Measurements from ENCODE around the gene ARFGEF3.

ARFGEF3 gene

DNA sequence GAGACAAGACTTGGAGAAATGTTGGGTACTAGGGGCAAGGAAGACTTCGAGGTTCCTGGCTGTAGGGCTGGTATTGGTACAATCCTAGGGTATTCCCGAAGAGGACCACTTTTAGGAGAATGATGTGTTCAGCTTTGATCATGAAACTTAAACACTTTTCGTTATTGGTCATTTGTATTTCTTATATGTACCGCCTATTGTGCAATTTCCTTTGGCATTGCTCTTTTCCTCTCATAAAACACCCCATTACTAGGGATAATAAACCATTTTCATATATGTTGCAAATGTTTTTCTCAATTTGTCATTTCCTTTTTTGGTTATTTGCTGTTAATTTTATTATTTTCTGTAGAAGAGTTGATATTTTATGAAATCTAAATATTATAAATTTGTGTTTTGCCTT, 18.9 kb upstream of the ARFGEF3 start:
- H4K20me1 ChIP-seq (ENCODE audit: insufficient read depth, low read length): no peaks in the 10 kb centered on the region
- TF ChIP-seq EZH2phosphoT487 (IDR thresholded peaks at IDR 0.05; ENCODE audit: low read depth): no peak
- TF ChIP-seq, protein P1, sequence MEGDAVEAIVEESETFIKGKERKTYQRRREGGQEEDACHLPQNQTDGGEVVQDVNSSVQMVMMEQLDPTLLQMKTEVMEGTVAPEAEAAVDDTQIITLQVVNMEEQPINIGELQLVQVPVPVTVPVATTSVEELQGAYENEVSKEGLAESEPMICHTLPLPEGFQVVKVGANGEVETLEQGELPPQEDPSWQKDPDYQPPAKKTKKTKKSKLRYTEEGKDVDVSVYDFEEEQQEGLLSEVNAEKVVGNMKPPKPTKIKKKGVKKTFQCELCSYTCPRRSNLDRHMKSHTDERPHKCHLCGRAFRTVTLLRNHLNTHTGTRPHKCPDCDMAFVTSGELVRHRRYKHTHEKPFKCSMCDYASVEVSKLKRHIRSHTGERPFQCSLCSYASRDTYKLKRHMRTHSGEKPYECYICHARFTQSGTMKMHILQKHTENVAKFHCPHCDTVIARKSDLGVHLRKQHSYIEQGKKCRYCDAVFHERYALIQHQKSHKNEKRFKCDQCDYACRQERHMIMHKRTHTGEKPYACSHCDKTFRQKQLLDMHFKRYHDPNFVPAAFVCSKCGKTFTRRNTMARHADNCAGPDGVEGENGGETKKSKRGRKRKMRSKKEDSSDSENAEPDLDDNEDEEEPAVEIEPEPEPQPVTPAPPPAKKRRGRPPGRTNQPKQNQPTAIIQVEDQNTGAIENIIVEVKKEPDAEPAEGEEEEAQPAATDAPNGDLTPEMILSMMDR (IDR thresholded peaks at IDR 0.05; ENCODE audit: low read depth, low read length): no peak
- H3K79me2 ChIP-seq (ENCODE audit: low read length): no peaks in the 10 kb centered on the region
- H3K27me3 ChIP-seq (ENCODE audit: low read depth, low read length): peaks cover 9% of the 10 kb centered on the region; the same call in 1 of the 2 replicates
- H3K4me3 ChIP-seq (ENCODE audit: low read length): no peak overlapping the region
- H3K9me3 ChIP-seq (ENCODE audit: insufficient read depth, low read length): no peaks in the 10 kb centered on the region
- no peak overlapping the region for H3K27ac ChIP-seq (ENCODE audit: low read length)
- no peaks in the 10 kb centered on the region for H3K36me3 ChIP-seq (replicated peaks; ENCODE audit: low read depth, low read length)
- no peak overlapping the region for H3K4me2 ChIP-seq (ENCODE audit: low read length)
- H3K4me1 ChIP-seq (ENCODE audit: low read length): peaks cover 10% of the 10 kb centered on the region
- H2AFZ ChIP-seq (ENCODE audit: low read depth, low read length): no peak overlapping the region
- H3K9ac ChIP-seq (ENCODE audit: low read length): no peak overlapping the region

DNA sequence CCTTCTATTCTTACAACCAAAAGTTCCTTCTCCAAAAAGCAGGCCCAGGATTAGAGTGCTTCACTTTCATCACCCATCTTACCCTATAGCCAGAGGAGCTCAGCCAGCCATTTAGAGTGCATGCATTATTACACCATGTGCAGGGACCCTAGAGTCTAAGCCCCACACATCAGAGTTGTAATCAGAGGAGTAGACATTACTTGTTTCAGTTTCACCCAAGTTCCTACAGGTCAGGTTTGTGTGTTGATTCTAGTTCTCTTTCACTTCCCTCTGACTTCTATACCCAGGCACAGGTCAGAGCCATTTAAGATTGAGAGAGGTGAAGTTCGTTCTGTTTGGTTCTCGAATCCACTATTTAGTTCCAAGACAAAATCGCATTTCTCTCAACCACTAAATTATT, 16.3 kb upstream of the ARFGEF3 start:
- Histone ChIP-seq H3K79me2 (ENCODE audit: low read length) (no peaks in the 10 kb centered on the region), H3K27me3 (ENCODE audit: low read depth, low read length) (peaks cover 4% of the 10 kb centered on the region; the same call in 1 of the 2 replicates), H3K9ac (ENCODE audit: low read length) (no peak overlapping the region), H4K20me1 (ENCODE audit: insufficient read depth, low read length) (no peaks in the 10 kb centered on the region), H3K36me3 (replicated peaks; ENCODE audit: low read depth, low read length) (no peaks in the 10 kb centered on the region), H3K27ac (ENCODE audit: low read length) (no peak overlapping the region), H3K9me3 (ENCODE audit: insufficient read depth, low read length) (no peaks in the 10 kb centered on the region), H3K4me3 (ENCODE audit: low read length) (no peak overlapping the region), H3K4me2 (ENCODE audit: low read length) (0 out of 2 replicates have a peak overlapping the region, but pooled peaks have one; percentile 26), H2AFZ (ENCODE audit: low read depth, low read length) (no peak overlapping the region), H3K4me1 (ENCODE audit: low read length) (peaks cover 10% of the 10 kb centered on the region)
- TF ChIP-seq, protein P1 (IDR thresholded peaks at IDR 0.05; ENCODE audit: low read depth, low read length): no peak
- TF ChIP-seq EZH2phosphoT487 (IDR thresholded peaks at IDR 0.05; ENCODE audit: low read depth): no peak

DNA sequence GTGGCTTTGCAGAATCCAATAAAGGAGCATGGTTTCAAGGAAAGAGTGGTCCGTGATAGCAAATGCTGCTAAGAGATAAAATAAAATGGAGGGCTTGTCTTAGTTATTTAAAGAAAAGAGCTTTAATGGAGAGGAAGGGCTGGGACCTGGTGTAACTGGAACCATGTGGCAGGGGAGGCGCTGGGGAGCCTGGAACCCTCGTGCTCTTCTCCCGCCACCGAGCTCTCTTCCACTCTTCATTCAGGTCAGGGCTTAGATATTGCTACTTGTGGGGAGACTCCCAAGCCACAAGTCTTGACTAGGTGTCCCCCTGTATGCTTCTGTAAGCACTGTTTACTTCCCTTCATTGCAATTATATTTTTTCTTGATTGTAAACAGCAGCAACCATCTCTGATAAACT, 15.2 kb upstream of the ARFGEF3 start:
- no peaks in the 10 kb centered on the region for H3K79me2 ChIP-seq (ENCODE audit: low read length)
- H3K9ac ChIP-seq (ENCODE audit: low read length): no peak overlapping the region
- H3K4me2 ChIP-seq (ENCODE audit: low read length): no peak overlapping the region
- H3K27ac ChIP-seq (ENCODE audit: low read length): no peak overlapping the region
- H3K9me3 ChIP-seq (ENCODE audit: insufficient read depth, low read length): no peaks in the 10 kb centered on the region
- H2AFZ ChIP-seq (ENCODE audit: low read depth, low read length): no peak overlapping the region
- peaks cover 10% of the 10 kb centered on the region for H3K4me1 ChIP-seq (ENCODE audit: low read length)
- H3K36me3 ChIP-seq (replicated peaks; ENCODE audit: low read depth, low read length): no peaks in the 10 kb centered on the region
- H3K4me3 ChIP-seq (ENCODE audit: low read length): no peak overlapping the region
- H3K27me3 ChIP-seq (ENCODE audit: low read depth, low read length): peaks cover 4% of the 10 kb centered on the region; the same call in 1 of the 2 replicates
- TF ChIP-seq, protein P1 (IDR thresholded peaks at IDR 0.05; ENCODE audit: low read depth, low read length): no peak
- no peak for TF ChIP-seq EZH2phosphoT487 (IDR thresholded peaks at IDR 0.05; ENCODE audit: low read depth)
- no peaks in the 10 kb centered on the region for H4K20me1 ChIP-seq (ENCODE audit: insufficient read depth, low read length)

DNA sequence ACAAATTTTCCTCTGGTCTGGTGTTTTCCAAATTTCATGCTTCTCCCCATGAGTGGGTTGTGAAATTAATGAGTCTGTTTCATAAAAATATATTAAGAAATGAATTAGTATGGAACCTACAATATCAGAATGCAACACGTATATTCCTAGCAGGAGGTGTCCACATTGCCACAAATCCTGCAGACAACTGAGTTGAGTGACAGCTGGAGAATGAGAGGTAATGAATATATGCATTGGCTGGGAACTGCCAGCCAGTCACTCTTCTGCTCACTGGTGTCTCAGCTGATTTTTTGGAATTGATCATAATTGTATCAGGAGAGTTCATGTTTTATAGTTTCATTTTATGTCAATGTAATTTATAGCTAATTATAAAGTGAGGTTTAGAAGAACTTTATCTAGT, 6.3 kb upstream of the ARFGEF3 start:
- Histone ChIP-seq H3K4me2 (ENCODE audit: low read length) (no peak overlapping the region), H3K27me3 (ENCODE audit: low read depth, low read length) (peaks cover 12% of the 10 kb centered on the region), H3K4me1 (ENCODE audit: low read length) (no peaks in the 10 kb centered on the region), H3K4me3 (ENCODE audit: low read length) (no peak overlapping the region), H3K36me3 (replicated peaks; ENCODE audit: low read depth, low read length) (no peaks in the 10 kb centered on the region), H2AFZ (ENCODE audit: low read depth, low read length) (no peak overlapping the region), H3K27ac (ENCODE audit: low read length) (no peak overlapping the region), H4K20me1 (ENCODE audit: insufficient read depth, low read length) (no peaks in the 10 kb centered on the region), H3K9me3 (ENCODE audit: insufficient read depth, low read length) (no peaks in the 10 kb centered on the region), H3K9ac (ENCODE audit: low read length) (no peak overlapping the region), H3K79me2 (ENCODE audit: low read length) (no peaks in the 10 kb centered on the region)
- TF ChIP-seq EZH2phosphoT487 (IDR thresholded peaks at IDR 0.05; ENCODE audit: low read depth): no peak
- TF ChIP-seq, protein P1 (IDR thresholded peaks at IDR 0.05; ENCODE audit: low read depth, low read length): no peak
